GM12875 (cell line): ENCODE data around the gene GJB3.

Source experiments
- H3K4me3 ChIP-seq: one replicate; pipeline ENCODE4 v1.5.1; 2011; ENCODE audit warnings: low read depth, low read length, control low read depth
- TF ChIP-seq, protein P1 (sequence below): IDR thresholded peaks from 2 replicates; pipeline ENCODE4 v1.5.1; 2011; ENCODE audit warnings: low read depth, mild to moderate bottlenecking, control low read depth, inconsistent platforms, low read length, moderate library complexity, borderline replicate concordance; ENCODE audit not compliant: insufficient read depth

The GJB3 gene

DNA sequence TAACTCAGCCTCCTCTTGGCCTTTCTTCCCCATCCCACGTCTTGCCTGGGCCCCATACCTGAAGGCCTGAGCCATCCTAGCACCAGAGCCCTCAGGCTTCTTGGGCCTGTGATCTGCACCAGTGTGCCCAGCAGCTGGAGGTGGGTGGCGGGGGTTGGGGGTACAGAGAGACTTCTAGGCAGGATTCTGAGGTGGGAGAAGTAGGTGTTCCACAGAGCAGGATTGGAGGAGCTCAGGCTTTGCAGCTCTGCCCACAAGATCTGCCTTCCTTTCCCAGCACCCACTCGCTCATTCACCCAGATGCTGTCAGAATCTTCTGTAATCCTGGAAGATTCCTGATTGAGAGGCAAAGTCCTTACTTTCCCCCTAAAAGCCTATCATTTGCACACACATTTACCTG lies 36.2 kb upstream of the GJB3 start:
- TF ChIP-seq, protein P1, sequence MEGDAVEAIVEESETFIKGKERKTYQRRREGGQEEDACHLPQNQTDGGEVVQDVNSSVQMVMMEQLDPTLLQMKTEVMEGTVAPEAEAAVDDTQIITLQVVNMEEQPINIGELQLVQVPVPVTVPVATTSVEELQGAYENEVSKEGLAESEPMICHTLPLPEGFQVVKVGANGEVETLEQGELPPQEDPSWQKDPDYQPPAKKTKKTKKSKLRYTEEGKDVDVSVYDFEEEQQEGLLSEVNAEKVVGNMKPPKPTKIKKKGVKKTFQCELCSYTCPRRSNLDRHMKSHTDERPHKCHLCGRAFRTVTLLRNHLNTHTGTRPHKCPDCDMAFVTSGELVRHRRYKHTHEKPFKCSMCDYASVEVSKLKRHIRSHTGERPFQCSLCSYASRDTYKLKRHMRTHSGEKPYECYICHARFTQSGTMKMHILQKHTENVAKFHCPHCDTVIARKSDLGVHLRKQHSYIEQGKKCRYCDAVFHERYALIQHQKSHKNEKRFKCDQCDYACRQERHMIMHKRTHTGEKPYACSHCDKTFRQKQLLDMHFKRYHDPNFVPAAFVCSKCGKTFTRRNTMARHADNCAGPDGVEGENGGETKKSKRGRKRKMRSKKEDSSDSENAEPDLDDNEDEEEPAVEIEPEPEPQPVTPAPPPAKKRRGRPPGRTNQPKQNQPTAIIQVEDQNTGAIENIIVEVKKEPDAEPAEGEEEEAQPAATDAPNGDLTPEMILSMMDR: no peak
- H3K4me3 ChIP-seq: no peak overlapping the region

DNA sequence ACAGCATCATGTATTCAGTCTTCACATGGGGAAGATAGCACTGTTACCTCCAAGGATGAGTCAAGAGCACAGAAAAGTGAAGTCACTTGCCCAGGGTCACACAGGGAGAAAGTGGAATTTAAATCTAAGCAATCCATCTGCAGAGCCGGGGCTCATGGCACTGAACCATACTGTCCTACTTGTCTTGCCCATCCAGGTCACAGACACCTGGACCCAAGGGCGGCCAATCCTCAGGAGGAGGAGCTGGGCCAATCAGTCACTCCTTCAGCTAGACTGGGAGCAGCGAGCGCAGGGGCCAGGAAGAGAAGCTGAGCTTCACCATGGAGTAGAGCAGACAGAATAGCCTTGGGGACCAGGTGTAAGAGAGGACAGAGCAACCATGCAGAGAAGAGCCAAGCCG lies 35.3 kb upstream of the GJB3 start:
- H3K4me3 ChIP-seq: no peak overlapping the region
- TF ChIP-seq, protein P1: no peak

DNA sequence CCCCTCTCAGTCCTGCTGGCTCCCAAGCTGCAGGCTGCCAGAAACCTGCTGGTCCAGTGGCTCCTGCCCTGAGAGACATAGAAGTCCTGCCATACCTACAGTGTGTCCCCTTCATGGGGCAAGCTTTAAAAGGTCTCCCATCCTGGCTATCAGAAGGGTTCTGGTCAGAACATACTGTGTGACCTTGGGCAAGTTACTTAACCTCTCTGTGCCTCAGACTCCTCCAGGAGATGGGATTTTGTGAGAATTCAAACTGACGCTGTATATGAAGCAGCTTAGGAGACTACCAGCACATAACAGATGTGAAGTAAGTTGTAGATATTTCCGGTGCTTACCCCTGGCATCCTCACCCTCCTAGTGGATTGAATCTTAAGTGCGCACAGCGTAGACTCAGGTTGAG lies 34.9 kb upstream of the GJB3 start:
- TF ChIP-seq, protein P1: no peak
- H3K4me3 ChIP-seq: no peak overlapping the region

DNA sequence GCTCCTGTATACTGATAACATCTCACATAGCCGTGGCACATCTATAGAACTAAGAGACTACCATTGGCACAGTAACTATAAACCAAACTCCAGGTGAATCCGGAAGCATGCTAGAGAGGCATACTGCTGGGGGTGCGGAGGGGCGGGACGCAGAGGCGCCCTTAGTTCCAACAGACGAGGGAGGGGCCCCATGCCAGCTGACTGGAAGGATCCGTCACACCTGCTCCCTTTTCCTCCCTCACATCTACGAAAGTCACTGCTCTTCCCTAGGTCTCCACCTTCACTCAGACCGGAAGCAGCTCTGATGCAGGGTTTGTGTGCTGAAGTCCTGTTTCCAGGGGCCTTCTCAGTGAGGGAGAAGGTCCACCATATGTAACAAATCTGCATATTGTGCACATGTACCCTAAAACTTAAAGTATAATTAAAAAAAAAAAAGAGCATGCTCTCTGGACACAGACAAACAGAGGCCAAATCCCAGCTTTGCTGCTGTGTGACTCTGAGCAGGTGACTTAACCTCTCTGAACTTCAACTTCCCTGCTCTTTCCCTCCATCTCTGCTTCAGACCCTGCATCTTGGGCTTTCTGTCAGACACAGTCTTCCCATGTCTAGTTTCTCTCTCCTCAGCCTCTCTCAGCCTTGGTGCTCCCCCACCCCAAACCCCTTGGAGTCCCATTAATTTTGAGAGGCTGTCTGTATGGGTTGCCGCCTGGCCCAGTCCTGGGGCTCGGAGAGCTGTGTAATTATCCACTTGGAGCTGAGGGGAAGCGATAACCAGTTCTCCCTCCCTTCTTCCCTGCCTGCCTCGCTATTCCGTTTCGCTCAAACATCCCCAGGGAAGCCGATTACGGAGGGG lies 34.0 kb upstream of the GJB3 start:
- TF ChIP-seq, protein P1: no peak

DNA sequence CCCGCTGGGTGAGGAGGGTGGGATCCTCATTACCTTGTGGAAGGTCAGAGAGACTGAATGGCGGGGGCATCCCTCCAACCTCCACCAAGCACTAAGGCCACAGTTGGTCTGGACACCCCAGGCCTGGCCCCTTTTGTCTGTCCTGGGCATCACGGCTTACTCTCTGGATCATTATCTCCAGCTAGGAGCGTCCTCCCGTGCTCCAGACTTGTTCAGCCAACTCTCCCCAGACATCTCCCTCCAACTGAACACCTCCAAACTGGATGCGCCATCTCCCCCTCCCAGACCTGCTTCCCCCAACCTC lies 33.4 kb upstream of the GJB3 start:
- H3K4me3 ChIP-seq: no peak overlapping the region
- TF ChIP-seq, protein P1: no peak

More for the DNA sequence above, 34.0 kb upstream of the GJB3 start:
- no peak overlapping the region for H3K4me3 ChIP-seq

DNA sequence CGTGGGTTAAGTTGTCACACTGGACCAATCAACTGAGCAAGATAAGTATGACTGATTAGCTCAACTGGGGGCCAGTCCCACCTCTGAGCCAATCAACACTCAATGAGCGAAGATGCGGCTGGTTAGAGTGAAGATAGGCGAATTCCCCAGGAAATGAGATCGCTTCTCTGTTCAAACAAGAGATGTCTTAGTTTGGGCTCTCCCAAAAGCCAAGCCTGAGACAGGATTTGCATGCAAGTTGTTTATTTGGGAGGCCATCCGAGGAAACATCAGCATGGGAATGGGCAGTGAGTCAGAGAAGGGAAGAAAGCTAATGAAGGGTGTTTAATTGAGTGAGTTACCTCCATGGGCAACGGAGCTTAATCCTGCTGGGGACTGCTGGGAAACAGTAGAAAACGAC lies 31.0 kb upstream of the GJB3 start:
- TF ChIP-seq, protein P1: no peak
- no peak overlapping the region for H3K4me3 ChIP-seq

DNA sequence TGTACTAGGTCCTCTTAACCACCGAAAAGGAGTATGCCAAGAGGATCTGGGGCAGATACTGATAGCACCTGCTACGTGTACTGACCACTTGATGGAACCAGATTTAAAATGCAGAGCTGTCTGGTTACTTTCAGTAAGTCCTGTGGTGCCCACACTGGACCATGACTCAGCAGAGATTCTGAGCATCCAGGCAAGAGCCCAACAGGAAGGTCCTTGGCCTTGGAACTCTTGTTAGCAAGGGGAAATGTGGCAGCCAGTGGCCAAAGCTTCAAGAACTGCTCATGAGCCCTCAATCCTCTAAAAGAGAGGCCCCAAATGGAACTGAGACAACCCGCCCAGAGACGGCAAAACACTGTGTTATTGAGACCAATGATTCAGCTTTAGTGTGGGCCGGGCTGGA lies 30.4 kb upstream of the GJB3 start:
- no peak overlapping the region for H3K4me3 ChIP-seq
- TF ChIP-seq, protein P1: no peak
